ENCODE data around the gene CD81.

CD81 gene

DNA sequence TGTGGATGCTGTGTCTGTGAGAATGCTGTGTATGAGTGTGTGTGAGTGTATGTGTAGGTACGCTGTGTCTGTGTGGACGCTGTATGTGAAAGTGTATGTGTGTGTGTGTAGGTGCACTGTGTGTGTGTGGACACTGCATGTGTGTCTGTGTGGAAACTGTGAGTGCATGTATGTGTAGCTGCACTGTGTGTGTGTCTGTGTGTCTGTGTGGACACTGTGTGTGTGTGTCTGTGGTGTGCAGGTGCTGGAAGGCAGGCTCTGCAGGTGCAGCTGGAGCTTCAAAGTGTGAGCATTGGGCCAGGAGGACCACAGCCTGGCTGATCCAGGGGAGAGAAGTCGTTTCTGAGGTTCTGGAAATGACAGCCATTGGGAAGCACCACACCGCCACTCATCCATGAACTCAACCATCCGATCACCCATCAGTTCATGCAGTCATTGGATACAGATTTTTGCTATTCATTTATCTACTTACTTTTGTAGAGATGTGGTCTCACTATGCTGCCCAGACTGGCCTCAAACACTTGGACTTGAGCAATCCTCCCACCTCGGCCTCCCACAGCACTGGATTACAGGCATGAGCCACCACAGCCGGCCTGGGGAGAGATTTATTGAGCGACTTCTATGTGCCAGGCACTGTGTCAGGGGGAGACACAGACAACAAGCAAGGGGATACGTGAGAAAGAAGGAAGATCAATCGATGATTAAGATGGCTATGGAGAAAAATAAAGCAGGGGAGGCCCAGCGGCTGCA, 57.6 kb downstream of the CD81 start:
- no peak for DNase-seq (ENCODE audit: low read depth in 4 of 4, low spot score in 1 of 4)

DNA sequence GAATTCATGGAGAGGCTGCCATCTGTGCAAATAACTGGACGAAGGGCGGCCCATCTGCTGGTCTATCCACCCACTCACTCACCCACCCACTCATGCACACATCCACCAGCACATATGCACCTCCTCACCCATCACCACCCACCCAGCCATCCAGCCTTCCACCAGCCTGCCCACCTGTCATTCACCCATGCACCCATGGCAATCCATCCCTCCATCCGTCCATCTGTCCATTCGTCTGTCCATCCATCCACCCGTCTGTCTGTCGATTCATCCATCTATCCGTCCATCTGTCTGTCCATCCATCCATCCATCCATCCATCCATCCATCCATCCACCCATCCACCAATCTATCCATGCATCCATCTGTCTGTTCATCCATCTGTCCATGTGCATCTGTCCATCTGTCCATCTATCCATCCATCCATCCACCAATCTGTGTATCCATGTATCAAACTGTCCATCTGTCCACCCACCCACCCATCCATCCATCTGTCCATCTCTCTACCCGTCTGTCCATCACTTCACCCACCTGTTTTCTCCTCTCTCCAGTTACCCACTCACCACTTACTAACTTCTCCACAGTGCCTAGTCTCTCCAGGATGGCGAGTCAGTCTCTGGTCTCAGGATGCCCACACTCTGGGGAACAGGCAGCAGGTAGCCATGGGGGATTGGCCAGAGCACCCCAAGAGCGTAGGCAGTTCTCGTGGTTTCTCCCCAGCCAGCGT, 58.3 kb downstream of the CD81 start:
- no peak for DNase-seq (ENCODE audit: low read depth in 4 of 4, low spot score in 1 of 4)

DNA sequence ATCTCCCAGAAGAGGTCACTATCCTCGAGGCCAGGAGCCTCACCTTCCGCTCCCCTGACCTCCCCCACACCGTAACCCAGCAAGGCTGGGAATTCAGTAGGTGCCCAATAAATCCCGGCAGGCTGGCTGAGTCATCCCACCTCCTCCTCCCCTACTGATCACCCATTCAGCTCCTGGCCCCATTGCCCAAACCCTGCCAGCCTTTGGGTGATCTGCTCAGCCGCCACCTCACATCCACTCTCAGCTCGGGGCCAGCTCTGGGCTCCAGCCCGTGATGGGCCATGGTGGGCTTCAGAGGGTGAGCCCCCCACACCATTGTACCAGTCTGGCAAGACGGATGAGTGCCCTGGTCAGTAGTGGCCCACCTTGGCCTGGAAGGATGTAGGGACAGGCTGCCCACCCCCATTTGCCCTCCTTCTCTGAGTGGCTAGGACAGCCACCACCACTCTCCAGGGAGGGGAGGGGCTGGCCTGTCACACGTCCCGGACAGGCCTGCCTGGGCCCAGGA, 59.0 kb downstream of the CD81 start:
- DNase-seq (ENCODE audit: low read depth in 4 of 4, low spot score in 1 of 4) = no peak

DNA sequence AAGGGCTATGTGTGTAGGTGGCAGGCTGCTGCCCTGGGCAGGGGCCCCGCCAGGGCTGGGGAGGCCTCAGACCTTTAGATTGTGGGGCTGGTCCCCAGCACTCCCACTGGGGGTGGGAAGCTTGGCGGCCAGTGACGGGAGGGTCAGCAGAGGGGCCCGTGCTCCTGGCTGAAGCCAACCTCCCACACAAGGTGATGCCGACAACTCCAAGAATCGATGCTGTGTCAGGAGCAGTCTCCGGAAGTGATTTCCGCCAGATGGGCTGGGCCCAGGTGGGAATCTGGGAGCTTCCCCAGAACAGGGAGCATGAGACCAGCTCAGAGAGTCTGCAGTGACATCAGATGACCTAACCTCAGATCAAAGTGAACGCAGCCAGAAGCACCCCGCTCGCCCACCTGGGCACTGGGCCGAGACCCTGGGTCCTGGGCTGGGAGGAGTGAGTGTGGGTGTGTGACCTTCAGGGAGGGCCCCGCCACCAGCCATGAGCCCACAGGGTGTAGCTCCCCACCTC, 59.5 kb downstream of the CD81 start:
- no peak for DNase-seq (ENCODE audit: low read depth in 4 of 4, low spot score in 1 of 4)

DNA sequence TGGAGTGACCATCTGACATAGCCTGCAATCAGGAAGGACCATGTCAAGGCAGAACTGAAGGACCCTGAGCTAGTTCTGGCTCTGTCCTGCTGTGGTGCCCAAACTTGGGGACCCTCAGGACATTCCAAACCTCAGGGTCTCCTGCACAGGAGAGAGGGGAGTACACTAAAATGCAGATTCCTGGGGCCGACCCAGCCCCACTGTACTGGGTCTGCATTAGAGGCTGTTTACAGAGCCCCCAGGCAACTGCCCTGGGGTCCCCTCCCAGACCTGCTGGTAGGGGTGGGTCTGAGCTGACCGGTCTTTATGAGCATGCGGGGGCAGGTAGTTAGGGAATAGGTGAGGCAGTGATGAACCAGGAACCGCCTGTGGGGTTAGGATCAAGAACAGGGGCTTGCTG, 60.4 kb downstream of the CD81 start:
- no peak for DNase-seq (ENCODE audit: low read depth in 4 of 4, low spot score in 1 of 4)

DNA sequence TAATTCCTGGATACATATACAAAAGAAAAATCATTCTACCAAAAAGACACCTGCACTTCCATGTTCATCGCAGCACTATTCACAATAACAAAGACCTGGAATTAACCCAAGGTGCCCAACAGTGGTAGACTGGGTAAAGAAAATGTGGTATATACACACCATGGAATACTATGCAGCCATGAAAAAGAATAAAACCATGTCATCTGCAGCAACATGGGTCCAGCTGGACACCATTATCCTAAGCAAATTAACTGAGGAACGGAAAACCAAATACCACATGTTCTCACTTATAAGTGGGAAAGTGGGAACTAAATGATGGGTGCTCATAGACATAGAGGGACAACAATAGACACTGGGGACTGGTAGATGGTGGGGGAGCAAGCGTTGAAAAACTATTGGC, 62.7 kb downstream of the CD81 start:
- no peak for DNase-seq (ENCODE audit: low read depth in 4 of 4, low spot score in 1 of 4)

DNA sequence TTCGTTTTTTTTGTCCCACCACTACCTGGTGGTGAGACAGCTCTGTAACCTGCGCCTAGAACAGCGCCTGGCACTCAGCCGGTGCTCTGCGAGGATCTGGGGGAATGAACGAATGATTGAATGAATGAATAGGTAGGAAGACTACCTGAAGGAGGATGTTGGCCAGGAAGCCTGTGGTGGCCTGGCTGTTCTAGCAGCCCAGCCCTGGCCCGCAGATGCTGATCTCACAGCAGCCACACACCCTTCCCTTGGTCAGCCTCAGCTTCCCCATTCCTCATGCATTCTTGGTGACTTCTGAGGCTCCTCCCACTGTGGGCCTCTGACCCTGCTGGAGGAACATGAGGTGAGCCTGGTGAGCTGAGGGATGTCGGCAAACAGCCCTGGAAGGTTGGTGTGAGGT, 63.5 kb downstream of the CD81 start:
- no peak for DNase-seq (ENCODE audit: low read depth in 4 of 4, low spot score in 1 of 4)

DNA sequence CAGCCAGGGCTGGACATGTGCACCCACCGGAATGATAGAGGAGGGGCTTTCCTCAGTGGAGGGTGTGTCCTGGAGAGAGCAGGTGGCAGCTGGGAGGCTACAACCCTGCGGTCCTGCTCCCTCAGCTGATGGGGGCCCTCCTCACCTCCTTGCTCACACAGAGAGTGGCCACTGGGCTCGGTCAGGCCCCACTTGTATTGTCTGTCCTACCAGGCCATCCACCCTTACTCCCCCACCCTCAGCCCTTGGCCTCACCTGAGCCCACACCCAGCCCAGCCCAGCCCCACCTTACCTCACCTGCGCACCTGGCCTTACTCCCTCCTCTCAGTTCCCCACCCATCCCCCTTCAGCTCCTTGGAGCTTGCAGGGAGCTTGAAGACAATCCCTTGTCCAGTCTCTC, 64.1 kb downstream of the CD81 start:
- no peak for DNase-seq (ENCODE audit: low read depth in 4 of 4, low spot score in 1 of 4)

DNA sequence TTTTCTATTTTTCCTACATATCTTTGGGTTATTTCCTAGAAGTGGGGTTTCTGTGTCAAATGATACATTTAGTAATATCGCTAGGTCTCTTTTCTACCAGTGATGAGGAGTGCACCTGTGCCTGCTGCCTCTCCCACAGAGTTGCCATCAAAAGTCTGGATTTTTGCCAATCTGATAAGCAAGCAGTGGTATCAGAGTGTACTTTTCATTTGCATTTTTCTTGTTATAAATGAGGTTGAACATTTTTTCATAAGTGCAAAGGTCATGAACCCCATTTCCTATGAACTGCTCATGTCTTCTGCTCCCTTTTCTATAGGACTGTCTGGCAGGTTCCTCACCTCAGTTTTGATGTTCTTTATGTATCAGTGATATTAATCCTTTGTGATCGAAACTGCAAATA, 65.5 kb downstream of the CD81 start:
- no peak for DNase-seq (ENCODE audit: low read depth in 4 of 4, low spot score in 1 of 4)

DNA sequence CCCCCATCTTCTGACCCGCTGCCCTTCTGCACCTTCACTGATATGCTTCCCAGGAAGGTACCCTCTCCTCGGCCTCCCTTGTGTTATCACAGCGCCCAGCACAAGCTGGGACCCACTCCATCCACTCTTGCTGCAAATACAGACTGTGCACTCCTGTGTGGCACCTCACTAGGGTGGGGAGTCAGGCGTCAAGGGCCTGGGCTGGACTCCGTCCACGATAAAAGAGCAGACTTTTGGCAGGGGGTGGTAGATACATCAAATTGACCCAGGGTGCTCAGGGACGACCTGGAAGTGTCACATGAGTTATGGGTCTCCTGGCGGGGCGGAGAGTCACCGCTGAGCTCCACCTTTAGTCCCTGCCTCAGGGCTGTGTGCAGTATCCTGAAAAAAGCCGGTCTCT, 66.3 kb downstream of the CD81 start:
- no peak for DNase-seq (ENCODE audit: low read depth in 4 of 4, low spot score in 1 of 4)

DNA sequence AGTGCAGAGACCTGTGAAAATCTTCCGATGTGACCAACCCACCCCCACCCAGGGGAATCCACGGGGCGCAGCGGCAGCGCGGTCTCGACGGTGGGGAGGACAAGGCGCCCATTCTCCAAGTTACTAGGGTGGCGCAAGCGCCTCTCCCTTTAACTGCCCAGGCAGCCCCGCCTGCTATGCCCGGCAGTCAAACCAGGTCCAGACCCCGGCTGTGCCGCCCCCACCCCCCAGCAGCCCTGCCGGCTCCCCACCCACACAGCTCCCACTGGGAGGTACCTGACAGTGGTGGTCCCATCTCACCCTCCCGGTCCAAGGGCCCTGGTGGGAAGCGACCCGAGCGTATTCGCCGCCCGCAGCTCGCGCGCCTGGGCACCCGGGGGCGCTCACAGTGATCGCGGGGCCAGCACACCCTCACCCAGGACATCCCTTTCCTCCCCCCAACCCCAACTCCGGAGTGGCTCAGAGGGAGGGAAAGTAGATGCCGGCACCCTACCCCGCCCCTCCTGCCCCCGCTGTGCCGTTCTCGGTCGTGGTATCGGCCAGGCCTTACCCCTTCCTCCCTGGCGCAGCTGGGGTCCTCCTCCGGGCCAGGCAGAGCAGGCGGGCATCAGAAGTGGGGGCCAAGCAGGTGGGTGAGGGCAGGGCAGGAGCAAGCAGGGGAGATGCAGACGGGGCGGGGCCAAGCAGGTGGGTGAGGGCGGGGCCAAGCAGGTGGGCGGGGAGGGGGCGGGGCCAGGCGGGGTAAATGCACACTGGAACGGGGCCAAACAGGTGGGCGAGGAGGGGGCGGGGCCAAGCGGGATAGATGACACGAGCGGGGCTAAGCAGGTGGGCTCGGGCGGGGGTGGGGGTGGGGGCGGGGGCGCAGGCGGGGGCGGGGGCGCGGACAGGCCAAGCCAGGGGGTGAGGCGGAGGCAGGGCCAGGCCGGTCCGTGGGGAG, 67.0 kb downstream of the CD81 start, which contains the start of gene TRPM5:
Gene TRPM5 (minus strand): TSS at position 634 of the 940 bp plus-strand sequence. CDS start 21,478 bp downstream, outside the sequence.
- peak; percentile 59 to 74 (median 62) for DNase-seq (ENCODE audit: low read depth in 4 of 4, low spot score in 1 of 4)

DNA sequence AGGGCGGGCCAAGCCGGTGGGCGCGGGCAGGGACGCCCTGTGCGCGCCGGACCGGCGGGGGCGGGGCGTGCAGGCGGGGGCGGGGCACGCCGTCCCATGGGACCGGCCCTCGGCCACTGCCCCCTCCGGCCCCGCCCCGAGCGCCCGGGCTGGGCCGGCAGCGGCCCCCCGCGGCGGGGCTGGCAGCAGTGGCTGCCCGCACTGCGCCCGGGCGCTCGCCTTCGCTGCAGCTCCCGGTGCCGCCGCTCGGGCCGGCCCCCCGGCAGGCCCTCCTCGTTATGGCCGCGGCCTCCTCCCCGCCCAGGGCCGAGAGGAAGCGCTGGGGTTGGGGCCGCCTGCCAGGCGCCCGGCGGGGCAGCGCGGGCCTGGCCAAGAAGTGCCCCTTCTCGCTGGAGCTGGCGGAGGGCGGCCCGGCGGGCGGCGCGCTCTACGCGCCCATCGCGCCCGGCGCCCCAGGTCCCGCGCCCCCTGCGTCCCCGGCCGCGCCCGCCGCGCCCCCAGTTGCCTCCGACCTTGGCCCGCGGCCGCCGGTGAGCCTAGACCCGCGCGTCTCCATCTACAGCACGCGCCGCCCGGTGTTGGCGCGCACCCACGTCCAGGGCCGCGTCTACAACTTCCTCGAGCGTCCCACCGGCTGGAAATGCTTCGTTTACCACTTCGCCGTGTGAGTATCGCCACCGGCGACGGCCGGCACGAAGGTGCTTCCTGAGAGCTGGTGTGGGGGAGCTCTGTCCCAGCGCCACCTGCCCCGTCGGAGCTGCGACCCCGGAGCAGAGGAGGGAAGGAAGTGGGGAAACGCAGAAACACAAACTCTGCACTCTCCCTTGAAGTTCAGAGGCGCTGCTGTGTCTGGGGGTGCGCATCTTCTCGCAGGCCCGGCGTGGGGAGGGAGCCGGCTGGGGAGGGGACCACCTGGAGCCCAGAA, 68.0 kb downstream of the CD81 start, which contains the start of gene KCNQ1:
Gene KCNQ1 (plus strand): TSS at position 188 of the 925 bp plus-strand sequence. CDS start 91 bp downstream, at position 279.
- DNase-seq (ENCODE audit: low read depth in 4 of 4, low spot score in 1 of 4) = peak in 1 of 4 experiments; percentile 51

DNA sequence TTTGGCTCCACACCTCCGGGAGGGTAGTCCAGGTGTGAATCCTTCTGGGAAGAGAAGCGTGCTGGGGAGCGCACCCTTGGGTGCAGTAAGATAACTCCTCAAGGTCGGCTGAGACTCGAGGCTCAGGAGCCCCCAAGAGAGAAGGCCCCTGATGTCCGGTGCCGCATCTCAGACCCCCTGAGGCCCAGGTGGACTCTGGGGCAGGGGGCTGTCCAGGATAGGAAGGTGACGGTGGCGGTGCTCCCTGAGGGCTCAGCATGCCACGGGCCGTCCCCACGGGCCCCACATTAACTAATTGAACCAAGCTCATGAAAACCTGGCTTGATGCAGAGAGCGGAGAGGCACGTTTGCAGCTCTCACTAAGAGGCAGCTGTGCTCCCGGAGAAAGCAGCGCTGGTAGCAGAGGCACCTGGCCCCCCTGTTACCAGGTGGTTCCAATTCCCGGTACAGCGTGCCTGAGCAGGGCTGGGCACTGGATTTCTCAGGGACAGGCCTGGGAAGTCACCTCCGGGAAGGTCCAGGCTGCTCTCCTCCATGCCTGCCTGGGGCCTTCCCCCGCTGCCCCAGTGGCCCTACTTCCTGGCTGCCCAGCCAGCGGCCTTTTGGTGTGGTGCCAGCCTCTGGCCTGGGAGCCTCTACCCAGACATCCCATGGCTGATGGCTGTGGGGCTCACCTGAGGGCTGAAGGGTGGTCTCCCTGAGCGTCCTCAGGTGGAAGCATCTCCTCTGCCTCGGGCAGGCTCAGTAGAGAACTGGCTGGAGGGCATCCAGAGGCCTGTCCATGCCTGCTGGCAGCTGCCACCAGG, 68.8 kb downstream of the CD81 start:
- DNase-seq (ENCODE audit: low read depth in 4 of 4, low spot score in 1 of 4) = no peak

DNA sequence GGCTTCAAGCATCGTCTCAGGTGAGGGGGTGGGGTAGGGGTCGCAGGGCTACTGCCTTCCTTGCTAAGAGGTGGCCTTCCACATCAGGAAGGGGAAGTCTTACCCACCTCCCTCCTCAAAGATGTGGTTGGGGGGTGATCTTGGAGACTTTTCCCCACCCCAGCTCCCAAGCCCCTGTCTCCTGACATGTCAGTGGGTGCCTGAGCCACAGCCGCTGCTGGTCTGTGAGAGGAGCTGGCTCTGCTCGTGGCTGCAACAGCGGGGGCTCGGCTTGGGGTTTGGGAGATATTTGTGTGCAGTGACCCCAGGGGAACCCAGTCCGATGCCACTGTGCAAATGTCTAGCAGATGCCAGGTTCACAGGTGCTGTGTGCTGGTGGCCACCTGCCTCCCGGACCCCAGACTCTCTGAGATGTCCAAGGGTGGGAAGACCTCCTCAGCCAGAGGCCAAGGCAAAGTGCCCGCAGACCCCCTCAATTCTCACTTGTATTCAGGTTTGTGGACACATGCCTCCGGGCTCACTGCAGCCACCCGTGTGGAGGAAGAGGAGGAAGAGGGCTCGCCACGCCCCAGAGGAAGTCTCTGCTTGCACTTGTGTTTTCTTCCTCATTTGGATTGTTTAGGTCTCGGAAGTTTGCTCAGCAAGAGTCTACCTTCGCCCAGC, 69.6 kb downstream of the CD81 start:
- DNase-seq (ENCODE audit: low read depth in 4 of 4, low spot score in 1 of 4) = no peak

Measured in stimulated activated CD4-positive, alpha-beta T cell treated with anti-CD3 and anti-CD28 coated beads, Interleukin-1b, Interleukin-23, amount 100 ng/mL, for 24 hours (primary cell).